RWPE1 (cell line): ENCODE measurements around the gene MMRN2.
"Not testable (repeated sequence)": the region's sequence is repeated elsewhere in the genome, so short reads cannot be mapped to it uniquely, and the experiment has no call there.

Source experiments
- CTCF ChIA-PET: fragments of 350-600 bp; sonication (Branson Sonifier 250); formaldehyde crosslinking; extraction: SDS; loops from one replicate; lab custom pipeline; 2021; lab: Yijun Ruan, JAX
- POLR2A ChIA-PET: fragments of 400-600 bp; formaldehyde crosslinking; extraction: SDS; loops from one replicate; lab custom pipeline; 2020; ENCODE audit warnings: antibody characterized with exemption; ENCODE audit not compliant: low non-redundant PET; lab: Yijun Ruan, JAX
- DNase-seq: peaks from one replicate; pipeline ENCODE4 v3.0.0; 2012; ENCODE audit warnings: low spot score
- H3K27ac ChIP-seq: fragments of 450-650 bp; 2 replicates; pipeline ENCODE4 v1.5.1; 2017
- CTCF ChIP-seq: fragments of 450-650 bp; conservative IDR thresholded peaks from 2 replicates; pipeline ENCODE4 v1.5.1; 2017; ENCODE audit warnings: low read depth, mild to moderate bottlenecking

MMRN2 gene

GRCh38 chr10:86988520-86988919 lies 31.1 kb upstream of the MMRN2 start:
- no peak overlapping the region for H3K27ac ChIP-seq
- CTCF ChIA-PET = interaction anchor here (0.7 to 1.2 kb wide), 2 partner anchors 10 to 345 kb away, joined by 3 to 5 read pairs; no protein-coding TSS in a partner anchor
- POLR2A ChIA-PET = no interaction called here
- DNase-seq = no peak
- TF ChIP-seq CTCF = no peak

- H3K27ac ChIP-seq, DNase-seq, POLR2A ChIA-PET: not testable (repeated sequence)
- CTCF ChIA-PET = interaction anchor here (0.5 kb wide), 1 partner anchor 112 kb away, joined by 4 read pairs; no protein-coding TSS in a partner anchor
These were observed 27.1 kb upstream of the MMRN2 start for GRCh38 chr10:86984498-86984897.

GRCh38 chr10:86981716-86982115 lies 24.3 kb upstream of the MMRN2 start:
- CTCF ChIA-PET = no interaction called here
- POLR2A ChIA-PET = interaction anchor here (0.5 kb wide), 1 partner anchor 67 kb away, joined by 4 read pairs; no protein-coding TSS in a partner anchor
- H3K27ac ChIP-seq = no peak overlapping the region
- DNase-seq = no peak
- TF ChIP-seq CTCF = no peak

- CTCF ChIA-PET, H3K27ac ChIP-seq, DNase-seq: not testable (repeated sequence)
- POLR2A ChIA-PET = interaction anchor here (0.5 kb wide), 1 partner anchor 67 kb away, joined by 4 read pairs; no protein-coding TSS in a partner anchor
These were observed 23.6 kb upstream of the MMRN2 start for GRCh38 chr10:86981020-86981419.

GRCh38 chr10:86979977-86980448 lies 22.6 kb upstream of the MMRN2 start:
- TF ChIP-seq CTCF = no peak
- ChIA-PET CTCF (interaction anchor here (0.7 kb wide), 1 partner anchor 171 kb away, joined by 4 read pairs; no protein-coding TSS in a partner anchor), POLR2A (no interaction called here)
- no peak overlapping the region for H3K27ac ChIP-seq
- no peak for DNase-seq

- TF ChIP-seq CTCF = no peak
- DNase-seq = no peak
- H3K27ac ChIP-seq = no peak overlapping the region
- ChIA-PET CTCF (no interaction called here), POLR2A (no interaction called here)
These were observed 21.9 kb upstream of the MMRN2 start for GRCh38 chr10:86979296-86979818.

- POLR2A ChIA-PET = interaction anchor here (0.7 kb wide), 1 partner anchor 270 kb away, joined by 4 read pairs; no protein-coding TSS in a partner anchor
- CTCF ChIA-PET, H3K27ac ChIP-seq, DNase-seq: not testable (repeated sequence)
These were observed 21.0 kb upstream of the MMRN2 start for GRCh38 chr10:86978457-86978856.

GRCh38 chr10:86976362-86977056 lies 19.1 kb upstream of the MMRN2 start:
- ChIA-PET POLR2A (no interaction called here), CTCF (interaction anchor here (0.6 kb wide), 2 partner anchors 73 to 353 kb away, joined by 6 to 7 read pairs; no protein-coding TSS in a partner anchor)
- H3K27ac ChIP-seq = no peak overlapping the region
- DNase-seq = no peak
- no peak for TF ChIP-seq CTCF
